Stimulated activated CD4-positive, alpha-beta T cell treated with anti-CD3 and anti-CD28 coated beads, TNF-alpha, amount 100 ng/mL, for 24 hours (primary cell): ENCODE results near the gene KLF15.

ENCODE experiments used
- DNase-seq, 3 experiments: peaks; one replicate each; pipeline ENCODE4 v3.0.0-alpha.2; 2020; ENCODE audit warnings: low read depth in 3 of 3

The KLF15 gene

DNA sequence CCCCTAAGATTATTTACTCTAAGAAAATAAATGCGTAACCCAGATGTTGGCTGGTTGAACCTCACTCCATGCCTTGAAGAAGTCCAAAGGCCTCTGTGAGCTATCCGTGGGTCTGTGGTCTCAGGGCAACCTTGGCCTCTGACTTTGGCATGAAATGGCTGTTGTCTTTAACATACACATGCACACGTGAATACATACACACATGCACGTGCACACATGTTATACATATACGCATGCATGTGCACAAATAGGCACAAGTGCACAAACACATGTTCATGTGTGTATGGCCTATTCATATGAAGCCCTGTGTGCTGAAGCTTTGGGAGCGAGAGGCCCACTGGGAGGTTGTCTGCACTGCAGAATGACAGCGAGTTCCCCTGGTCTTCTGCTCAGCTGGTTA, 50.8 kb downstream of the KLF15 start:
- DNase-seq = no peak

DNA sequence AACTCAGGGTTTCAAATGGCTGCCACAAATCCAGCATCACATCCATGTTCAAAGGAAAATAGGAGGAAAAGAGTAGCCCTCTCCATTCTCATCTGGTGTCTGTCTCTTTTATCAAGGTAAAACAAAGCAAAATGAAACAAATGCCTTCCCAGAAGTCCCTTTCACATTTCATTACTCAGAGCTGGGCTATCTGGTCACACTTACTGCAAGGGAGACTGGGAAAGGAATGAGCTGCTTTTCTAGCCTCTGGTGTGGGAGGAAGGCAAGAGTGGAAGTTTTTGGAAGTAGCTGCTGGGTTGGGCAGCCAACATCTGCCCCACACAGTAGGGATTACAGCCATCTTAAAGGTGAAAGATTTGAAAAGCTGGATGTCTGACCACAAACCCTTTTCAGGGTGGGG, 51.8 kb downstream of the KLF15 start:
- DNase-seq = no peak

DNA sequence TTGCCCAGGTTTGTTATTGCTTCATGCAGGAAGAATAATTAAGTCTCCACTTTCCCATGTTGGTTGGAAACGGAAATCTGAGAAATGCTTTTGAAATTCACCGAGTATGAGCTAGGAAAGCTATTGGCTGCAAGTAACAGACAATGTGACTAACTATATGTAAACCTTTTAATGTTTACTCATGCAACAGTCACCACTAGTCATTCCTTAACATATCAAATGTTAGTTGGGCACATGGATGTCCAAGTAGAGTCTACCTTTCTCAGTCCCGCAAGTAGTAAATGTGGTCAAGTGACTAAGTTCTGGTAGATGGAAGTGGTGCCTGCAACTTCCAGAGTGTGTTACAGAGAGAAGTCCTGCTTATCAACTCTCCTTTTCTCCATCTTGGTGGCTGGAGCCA, 52.5 kb downstream of the KLF15 start:
- no peak for DNase-seq

DNA sequence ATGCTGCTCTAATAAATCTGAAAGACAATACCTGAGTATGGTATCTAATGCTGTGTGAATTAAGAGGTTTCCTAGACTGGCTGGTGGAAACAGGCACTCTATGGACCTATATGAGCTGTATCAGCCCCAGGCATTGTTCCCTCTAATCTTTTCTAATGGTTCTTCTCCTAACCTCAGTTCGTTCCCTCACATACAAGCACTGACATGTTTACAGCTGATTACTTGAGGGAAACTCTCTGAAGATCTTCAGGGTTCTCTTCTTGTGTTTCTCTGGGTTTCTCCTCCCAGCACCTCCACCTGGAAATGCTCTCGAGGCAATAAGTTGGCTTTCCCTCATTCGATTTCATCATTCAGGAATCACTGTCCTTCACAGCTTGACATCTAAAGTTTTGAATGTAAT, 52.9 kb downstream of the KLF15 start:
- no peak for DNase-seq

DNA sequence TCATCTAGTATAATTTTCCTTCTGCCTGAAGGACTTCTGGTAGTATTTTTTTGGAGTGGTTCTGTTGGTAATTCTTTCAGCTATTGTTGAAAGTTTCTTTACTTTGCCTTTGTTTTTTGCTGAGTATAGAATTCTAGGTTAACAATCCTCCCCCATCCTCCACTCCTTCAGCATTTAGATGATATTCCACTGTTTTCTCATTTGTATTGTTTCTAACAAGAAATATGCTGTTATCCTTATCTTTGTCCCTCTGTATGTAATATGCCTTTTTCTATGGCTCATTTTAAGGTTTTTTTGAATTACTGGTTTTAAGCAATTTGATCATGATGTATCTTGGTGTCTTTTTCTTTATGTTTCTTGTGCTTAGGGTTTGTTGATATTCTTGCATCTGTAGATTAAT, 53.9 kb downstream of the KLF15 start:
- no peak for DNase-seq

DNA sequence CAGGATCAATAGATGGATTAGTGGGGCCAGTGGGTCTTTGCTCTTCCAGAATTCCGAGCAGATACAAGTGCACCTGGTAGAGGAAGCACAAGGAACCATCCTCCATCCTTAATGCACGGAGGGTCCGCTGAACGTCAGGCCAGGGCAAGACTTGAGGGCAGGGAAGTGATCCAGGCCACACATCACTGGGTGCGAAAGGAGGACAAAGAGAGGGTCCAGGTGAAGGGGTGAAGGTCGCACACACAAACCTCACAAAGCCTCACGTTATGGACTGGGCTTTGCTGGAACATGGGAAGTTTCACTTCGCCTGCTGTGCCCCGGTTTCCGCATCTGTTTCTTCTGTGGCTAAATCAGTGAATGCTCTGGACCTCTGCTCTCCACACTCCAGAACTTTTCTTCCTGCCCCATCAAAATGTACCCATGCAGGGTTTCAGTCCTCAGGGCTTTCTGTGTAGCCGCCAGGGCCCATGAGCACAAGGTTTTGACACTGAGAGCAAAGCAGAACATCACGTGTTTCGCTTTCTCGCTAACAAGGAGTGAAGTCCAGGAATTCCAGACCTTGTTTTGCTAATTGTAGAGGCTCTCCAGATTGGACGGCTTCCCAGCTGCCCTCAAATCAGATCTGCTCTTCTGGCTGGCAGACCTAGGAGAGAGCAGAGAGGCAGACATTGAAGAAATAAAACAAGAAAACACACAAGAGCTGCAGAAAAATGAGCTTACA, 56.3 kb downstream of the KLF15 start:
- no peak for DNase-seq

DNA sequence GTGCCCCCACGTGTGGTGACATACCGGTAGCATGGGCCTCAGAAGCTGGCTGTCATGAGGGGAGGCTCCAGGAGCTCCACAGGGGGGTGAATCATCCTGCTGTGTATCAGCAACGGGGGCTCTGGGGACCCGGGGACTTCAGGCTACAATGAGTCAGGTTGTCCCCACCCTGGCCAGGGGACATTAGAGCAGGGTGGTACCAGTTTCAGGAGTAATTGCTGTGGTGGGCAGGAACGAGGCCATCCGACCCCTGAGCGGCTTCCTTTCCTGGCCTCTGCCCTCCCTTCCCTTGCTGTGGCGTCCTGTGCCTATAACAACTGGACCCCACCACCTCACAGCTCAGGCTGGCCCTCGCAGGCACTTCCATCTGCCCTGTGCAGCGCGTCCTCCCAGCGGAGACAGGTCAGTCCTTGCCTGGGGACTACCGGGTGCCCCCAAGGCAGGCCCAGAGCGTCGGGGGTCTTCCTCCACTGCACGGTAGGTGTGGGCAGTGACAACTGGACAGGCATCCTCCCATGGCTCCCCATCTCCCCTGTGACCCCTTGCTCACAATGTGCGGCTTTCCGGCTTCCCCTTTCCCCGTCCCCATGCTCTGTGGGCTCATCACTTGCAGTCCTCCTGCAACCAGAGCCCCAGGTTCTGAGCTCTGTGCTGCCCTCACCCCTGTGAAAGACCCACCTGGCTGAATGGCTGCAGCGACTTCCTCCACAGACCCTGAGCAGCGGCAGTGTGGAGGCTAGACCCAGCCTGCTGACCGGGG, 57.0 kb downstream of the KLF15 start:
- DNase-seq = no peak

DNA sequence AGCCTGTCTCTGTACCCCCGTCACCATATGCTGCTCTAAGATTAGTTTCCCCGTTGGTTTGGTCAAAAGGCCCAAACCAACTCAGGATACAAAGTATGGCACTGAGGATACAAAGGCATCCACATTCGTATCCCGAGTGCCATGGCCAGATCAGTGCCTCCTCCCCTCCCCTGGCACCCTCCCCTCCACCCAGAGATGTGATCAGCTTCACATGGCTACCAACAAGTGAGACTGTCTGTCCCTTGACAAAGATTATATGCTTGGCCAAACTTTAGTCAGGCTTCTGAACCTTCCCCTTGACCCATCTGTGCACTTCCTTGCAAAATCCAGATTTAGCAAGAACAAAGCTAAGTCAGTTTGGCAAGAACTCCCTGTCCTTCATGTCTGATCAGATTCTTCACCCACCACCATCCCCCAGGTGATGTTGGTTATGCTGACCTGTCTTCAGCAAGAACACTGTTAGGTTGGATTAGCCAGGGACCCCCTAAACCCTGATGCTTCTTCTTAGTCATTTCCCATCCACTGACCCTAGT, 61.7 kb downstream of the KLF15 start:
- no peak for DNase-seq

DNA sequence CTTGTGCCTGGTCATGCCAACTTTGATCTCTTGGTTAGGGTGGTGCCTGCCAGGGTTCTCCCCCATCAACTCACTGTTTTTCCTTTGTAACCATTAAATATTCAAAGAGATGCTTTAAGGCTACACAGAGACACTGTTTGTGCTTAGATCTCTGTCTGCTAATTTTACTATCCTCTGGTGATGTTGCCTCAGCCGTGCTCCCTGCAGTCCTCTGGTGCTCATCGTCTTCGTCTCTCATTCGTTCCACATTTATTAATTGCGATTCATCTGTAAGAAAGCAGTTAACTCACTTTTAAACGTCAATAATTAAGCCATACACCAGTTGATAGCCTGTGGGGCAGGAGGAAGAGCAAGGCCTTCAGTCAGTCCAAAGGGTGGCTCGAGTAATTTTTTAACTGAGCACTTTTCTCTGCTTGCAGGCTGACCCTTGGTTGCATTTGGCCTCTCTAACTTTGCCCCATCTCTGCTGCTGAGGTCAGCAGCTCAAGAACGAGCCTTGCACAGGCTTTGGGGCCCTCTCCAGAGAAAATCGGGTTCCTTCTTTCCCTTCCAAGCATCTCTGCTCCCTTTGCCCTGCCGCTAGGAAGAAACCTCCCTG, 62.9 kb downstream of the KLF15 start:
- DNase-seq = no peak

DNA sequence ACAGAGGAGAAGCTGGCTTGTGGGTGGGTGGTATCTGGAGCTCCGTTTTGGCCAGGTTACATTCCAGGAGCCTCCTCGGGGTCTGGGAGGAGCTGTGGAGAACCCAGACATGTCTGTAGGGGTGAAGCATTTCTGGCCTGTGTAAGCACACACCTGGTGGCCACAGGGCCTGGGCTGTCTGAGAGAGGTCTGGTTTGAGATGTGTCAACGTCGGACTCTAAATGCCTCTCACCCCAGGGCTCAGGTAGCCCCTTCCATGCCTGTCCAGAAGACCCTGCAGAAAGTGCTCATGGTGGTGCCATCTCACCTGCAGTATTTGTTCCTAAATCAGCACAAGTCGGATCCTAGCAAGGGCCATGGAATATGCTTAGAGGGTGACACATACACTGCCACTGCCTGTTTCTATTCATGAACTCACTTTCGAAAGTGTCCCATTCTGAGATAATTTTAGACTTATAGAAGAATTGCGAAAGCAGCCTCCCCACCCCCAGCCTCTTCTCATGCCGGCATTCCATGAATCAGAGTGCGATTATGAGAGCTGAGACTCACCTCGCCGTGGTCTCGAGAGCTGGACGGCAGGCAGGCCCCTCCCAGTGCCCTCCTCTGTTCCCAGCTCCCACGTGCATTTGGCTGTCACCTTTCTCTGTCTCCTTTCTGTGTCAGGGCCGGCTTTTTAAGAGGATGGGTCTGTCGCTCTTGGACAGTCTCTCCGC, 63.7 kb downstream of the KLF15 start:
- DNase-seq = no peak
